Umbilical cord (tissue), 2 donors: Measurements from ENCODE around the gene CNTNAP2. TPM values are rescaled to one million over a fixed set of nuclear protein-coding genes. Genes with fewer than 3 reads are reported as not detected.
A peak's percentile ranks its signal among the peaks of the same experiment; 100 is the strongest.

Source experiments
- DNase-seq: peaks from one replicate; pipeline ENCODE4 v3.0.0-alpha.2; 2015; ENCODE audit warnings: low spot score
- total RNA-seq: library from RNA; depleted of rRNA; stranded (reverse); fragments of >200 nt; gene quantifications from one replicate; pipeline ENCODE4 v1.2.3, GENCODE V29; 2014; ENCODE audit warnings: low replicate concordance; ENCODE audit not compliant: insufficient read depth

Gene CNTNAP2
- total RNA-seq, 1 donor from 2014 or later: 81.1 TPM

DNA sequence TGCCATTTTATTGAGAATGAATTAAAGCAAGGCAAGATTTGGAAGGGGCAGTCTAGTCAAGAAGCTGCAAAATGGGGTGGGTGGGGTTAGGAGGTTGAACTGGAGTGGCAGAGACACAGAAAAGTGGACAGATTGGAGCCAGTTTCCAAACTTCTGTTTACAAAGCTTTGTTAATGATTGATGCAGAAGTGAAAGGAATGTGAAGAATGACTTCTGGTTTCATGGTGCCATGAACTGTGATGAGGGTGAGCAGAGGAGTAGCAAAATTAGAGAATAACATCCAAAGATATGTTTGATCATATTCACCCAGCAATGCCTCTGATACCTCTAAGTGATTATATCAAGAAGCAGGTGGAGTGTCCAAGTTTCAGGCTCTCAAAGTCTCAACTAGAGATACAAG is 1356.0 kb downstream of the CNTNAP2 start:
- no peak for DNase-seq

DNA sequence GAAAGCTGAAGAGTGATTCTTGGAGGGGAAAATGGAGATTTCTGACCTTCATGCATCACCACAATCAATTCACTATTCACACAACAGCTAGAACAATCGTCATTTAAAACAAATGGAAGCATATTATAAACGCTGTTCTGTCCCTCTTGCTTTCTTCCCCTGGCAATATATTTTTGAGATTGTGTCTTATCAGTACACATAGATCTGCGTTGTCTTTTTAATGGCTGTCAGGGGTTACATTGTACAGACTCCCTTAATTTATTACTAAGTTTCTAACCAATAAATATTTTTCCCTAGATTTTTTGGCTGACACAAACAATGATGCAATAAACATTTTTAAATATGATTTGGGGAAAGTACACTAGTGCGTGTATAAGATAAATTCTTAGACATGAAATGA is 1358.3 kb downstream of the CNTNAP2 start:
- DNase-seq: peak; percentile 46

DNA sequence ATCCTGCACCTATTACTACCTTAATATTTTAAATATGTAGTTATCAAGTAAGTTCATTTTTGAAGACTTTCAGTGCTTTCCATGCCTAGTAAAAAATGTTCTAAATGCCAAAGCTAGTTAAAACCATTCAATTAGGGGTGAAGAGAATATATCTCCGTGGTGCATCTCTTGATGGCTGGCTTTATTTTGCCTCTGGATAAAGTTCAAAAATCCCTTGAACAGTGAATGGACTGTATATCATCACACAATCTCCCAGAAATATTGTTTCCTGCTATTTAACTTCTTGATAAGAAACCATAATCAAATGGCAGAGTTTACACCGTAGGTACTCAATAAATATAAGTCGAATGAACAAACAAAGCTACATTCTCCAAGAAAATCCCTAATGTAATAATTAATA is 1360.9 kb downstream of the CNTNAP2 start:
- no peak for DNase-seq

DNA sequence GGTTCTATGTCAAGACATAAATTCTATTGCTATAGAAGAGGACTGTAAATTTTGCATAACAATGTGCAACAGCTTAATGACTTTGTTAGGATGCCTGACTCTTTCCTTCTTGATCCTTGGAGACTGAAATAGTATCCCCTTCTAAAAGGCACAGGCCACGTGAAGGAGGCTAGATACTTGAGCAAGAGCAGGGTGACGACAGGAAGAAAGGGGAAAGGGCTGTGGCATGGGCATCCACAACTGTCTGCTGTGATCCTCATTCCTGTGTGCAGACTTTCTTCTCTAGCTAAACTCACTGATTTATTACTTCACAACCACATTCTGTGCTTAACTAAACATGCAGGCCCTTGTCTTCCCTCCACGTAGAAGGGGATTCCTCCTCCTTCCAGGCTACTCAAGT is 1362.2 kb downstream of the CNTNAP2 start:
- DNase-seq: peak; percentile 13

DNA sequence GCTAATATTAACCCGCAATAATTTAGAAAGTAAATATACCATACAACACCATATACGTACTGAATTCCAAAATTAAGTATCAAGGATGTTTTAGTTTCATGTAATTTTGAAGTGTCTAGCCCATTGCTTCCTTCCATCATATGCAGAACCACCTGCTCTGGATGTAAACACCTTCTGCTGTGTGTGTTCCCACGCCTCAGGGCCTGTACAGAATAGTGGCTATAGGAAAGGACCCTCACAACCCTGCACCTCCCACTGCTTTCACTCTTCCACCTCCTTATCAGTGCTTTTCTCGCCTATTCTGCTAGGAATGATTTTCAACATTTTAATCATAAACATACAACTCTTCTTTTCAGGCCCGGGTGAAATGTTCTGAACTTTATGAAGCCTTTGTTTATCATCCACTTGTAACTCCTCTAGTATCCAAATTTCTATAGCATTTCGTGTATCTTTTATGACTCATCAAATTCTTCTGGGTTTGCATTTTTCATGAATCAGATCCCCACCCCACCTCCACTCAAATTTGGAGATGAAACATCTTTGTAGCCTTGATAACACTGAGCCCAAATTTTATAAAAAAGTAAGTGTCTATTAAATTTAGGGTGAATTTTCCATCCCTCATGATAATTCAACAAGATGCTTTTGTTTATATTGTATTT is 1367.2 kb downstream of the CNTNAP2 start:
- no peak for DNase-seq

DNA sequence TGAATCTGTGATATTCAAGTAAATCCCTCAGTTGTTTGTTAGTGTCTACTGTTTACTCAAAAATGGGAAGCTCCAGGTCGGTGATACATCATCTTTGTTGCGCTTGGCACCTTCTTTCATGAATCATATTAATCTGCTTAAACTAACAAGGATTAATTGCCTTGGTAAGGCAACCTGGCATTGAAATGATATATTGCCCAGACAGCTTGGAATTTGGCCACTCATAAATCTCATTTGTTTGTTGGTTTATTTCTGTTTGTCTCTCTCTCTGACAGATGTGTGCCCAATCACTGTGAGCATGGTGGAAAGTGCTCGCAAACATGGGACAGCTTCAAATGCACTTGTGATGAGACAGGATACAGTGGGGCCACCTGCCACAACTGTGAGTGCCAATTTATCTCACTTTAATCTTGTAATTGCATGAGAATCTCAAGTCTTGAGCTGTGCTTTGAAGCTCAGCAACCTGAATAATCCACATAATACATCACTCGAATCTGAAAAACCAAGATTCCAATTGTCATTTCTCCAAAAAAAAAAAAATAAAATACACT is 1369.1 kb downstream of the CNTNAP2 start:
- DNase-seq: no peak

DNA sequence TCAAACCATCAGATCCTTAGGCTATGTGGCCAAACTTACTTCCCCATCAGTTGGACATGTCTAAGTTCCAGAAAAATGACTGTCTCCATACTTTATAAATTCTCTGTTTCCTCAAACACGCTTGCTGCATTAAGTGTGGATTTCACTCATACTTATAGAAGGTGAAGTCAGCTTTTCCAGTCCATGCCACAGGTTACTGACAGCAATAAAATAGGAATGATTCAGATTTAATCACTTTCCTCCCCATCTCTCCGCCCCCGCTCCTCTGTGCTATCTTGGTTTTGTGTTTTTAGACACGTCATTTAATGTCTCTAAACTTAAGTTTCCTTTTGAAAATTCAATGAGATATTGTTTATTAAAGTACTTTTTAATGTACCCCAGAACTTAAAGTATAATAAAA is 1376.0 kb downstream of the CNTNAP2 start:
- DNase-seq: no peak

DNA sequence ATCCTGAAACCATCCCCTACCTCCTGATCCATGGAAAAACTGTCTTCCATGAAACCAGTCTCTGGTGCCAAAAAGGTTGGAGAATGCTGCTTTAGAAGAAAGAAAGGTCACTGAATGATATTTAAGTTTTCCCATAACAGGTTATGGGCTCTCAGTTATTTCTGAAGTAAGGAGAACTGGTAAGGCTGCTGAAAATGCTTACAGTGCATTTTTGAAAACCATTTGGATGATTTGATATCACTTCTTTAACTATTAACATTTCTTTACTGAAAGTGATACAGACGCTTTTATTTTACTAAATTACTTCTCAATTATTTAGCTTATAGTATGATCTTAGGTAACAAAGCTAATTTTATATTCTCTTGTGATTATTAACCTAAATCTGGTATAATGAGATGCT is 1379.6 kb downstream of the CNTNAP2 start:
- DNase-seq: no peak

DNA sequence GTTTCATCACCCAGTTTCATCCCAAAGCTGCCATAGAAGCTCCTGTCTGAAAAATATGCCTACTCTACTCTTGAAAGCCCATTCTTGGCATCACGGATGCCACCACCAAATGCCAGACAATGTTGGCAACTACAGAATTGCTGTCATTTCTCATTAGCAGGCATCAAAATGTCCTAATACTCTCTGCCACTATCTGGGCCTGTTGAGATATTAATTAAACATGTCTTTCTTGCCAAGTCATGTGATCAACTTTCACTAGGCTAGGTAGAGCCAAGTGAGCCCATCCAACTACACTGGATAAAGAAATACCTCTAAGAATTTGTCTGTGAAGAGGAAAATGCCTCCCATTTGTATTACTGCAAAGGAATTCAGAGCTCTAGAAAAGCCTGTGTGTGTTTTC is 1380.6 kb downstream of the CNTNAP2 start:
- DNase-seq: no peak

DNA sequence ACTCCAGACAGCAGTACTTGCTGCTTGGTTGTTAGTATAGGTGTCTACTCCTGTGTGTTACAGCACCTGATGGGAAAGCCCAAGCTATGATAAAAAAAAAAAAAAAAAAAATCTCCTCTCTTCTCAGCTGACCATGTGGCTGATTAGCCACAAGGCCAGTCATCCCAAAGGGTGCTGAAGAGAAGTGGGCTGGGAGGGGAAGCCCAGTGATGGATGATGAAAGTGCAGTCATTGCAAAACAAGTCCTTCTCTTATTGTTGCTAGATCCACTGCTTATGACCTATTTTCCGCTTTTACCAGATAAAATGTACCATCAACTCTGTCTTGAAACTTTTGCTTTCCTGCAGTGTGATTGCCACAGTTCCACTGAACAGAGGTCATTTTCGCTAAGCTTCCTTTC is 1381.5 kb downstream of the CNTNAP2 start:
- no peak for DNase-seq

DNA sequence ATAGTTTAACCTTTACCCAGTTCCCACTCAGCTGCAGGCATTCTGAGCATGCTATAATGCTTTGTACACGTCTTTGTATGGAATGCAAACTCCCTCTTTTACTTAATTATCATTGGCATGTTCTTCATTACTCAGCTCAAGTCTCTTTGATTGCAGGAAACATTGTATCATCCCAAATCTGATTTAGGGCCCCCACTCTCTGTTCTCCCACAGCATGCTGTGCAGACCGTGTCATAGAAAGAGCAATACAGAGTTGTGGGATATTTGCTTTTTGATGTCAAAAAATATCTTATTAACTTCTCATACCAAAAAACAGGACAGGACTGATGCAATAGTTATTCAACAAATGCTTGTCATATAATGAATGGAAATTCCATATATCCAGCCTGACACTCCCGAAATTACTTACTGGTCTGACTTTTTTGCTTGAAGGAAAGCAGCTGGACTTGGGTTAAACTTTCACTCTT is 1392.5 kb downstream of the CNTNAP2 start:
- no peak for DNase-seq

DNA sequence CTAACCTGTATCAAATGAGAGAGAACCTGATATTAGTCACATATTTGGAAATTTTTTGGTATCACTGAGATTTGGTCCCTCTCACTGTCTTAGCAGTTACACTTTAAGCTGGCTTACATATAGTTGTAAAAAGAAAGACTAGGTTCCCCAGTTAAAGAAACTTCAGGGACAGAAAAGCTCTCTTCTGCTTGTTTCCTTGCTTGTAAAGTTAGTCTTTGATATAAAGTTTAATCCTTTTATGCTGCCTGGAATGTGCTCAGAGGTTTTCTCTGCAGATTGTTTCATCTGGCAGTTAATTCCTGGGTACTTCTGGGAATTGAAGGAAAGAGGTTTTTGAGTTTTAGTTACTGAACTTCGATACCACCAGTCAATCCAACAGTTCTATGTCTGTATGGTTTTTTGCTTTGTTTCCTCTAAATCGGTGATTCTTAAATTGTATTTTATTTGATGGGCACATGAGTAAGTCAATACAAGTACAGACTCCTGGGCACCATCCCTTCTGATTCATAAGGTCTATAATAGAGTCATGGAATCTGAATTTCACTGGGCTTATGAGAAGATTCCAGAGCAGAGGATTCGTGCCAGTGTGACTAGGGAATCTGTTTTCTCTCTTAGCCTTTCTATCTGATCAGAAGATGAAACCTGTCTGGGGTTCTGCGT is 1393.1 kb downstream of the CNTNAP2 start:
- peak; percentile 92 for DNase-seq

DNA sequence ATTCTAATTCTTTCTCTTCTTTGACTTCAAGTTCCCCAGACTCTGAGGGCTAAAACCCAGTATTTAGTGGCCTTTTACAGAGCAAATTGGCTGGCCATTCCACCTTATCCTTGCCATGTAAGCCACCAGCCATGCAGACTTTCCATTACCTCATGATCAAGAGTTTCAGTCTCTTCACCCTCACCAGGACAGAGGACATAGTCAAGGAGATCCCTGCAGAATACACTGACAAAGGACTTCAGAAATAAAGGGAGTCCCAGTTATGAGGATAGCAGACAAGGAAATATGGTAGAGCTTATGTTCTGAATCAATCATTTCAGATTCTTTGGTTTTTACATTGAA is 1393.6 kb downstream of the CNTNAP2 start:
- no peak for DNase-seq

DNA sequence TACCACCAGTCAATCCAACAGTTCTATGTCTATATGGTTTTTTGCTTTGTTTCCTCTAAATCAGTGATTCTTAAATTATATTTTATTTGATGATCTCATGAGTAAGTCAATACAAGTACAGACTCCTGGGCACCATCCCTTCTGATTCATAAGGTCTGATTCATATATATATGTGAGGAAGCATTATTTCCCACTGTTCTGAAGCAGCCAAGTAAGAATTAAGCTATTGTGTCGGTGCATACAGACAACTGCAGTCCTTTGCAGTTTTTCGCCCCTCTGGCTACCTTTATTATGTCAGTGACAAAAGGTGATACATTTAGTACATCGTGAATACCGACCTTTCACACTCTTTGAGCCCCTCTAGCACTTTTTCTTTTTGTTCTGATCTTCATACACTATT is 1394.3 kb downstream of the CNTNAP2 start:
- peak; percentile 17 for DNase-seq

DNA sequence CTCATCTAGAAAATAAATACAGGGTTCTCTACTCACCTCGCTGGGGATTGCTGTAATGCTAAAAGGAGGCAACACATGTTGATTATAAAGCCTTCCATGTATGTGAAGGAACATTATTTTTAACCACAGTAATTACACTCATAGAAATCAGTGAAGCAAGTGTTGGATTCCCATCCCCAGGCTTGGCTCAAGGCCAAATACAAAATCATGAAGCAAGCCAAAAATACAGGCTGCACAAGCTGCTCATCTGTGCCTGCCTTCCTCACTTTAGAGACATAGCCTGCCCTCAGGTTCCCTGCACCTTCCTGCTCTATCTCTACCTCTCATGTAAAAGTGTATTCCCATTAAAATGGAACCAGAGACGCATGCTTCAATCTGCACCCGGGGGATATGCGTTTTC is 1396.8 kb downstream of the CNTNAP2 start:
- DNase-seq: no peak

DNA sequence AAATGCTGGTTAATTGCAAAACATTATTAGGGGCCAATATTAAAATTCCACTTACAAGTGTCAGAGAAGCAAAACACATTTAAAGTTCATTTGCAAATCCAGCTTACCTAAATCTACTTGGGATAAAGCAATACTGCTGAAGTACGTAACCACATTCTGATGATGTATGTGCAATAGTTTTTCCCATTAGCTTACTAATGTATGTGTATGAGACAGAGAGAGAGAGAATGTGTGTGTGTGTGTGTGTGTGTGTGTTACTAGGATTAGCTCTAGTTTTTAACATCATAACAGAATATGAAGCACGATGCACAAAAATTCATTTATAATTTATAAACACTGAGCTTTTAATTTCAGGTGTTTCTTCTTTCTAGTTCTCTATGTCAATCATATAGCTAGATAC is 1399.8 kb downstream of the CNTNAP2 start:
- DNase-seq: no peak

DNA sequence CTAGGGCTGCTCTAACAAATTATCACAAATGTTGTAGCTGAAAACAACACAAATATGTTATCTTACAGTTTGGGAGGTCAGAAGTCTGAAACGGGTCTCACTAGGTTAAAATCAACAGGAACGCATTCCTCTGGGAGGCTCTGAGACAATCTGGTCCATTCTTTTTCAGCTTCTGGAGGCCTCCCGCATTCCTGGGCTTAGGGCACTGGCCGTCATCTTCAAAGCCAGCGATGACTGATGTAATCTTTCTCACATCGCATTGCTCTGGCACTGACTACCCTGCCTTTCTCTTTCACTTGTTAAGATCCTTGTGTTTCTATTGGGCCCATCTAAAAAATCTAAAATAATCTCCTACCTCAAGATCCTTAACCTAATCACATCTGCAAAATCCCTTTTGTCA is 1402.5 kb downstream of the CNTNAP2 start:
- peak; percentile 84 for DNase-seq

DNA sequence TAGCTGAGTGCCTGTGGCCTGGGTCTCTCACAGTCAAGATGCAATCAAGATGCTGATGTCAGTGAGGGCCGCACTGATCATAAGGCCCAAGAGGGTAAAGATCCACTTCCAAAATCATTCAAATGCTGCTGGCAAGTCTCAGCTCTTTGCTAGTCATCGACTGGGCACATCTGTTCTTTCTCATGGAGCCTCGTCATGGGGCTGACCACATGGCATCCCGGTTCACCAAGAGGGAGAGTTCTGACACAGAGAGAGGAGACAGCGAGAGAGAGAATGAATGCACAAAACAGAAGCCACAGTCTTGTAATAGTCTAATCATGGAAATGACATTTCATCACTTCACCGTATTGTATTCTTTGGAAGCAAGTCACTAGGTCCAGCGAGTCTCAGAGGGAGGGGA is 1406.5 kb downstream of the CNTNAP2 start:
- peak; percentile 17 for DNase-seq

DNA sequence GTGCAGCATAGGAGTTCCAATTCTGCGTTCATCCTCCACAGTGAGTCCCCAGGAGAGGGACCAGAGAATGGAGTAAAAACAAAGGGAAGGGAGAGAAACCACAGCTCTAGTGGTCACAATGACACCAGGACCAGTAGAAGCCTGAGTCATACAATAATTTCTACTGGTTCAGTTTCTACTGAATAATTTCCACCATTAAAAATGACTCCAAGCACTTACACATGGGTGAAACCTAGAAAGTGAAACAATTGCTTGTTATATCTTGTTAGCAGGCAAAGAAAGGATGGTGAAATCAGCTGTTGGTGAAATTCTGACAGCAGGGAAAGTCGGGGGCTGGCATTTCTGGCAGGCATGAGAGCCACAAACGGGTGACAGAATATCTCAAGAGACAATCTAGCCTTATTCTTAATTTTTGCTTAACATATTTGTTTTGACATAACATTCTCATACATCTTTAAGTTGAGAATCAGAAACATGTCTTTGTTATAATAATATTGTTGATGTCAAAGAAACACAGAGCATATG is 1408.2 kb downstream of the CNTNAP2 start:
- DNase-seq: no peak

DNA sequence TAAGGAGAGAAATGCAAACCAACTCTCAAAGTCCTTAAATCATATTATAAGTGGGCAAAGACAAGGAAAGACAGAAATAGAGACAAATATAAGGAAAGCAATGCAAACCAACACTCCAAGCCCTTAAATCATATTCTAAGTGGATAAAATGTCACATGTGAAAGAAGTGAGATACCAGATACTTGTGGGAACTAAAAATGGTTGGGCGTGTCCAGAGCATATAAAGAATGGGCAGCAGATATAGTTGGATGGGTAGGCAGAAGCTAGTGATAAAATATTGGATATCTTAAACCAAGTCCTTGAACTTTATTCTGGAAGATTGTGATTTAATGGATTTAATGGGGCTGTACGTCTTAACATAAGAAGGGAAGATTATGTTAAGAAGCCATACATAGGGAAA is 1408.7 kb downstream of the CNTNAP2 start:
- peak; percentile 82 for DNase-seq

DNA sequence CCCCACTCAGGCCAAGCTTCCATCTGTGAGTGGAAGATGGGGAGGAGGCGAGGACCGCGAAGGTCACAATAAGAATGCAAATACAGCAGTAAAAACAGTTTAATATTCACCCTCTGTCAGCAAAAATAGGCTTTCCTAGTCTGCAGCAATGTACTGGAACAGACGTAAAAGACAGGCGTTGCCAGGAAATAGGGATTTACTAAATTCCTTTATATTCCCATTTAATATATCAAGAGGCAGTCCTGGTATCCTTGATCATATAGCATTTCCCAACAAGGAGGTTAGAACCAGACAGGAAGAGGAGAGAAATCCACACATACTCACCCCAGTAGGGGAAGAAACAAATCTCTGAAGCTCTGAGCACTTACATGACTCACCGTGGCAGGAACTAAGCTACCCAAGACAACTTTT is 1419.1 kb downstream of the CNTNAP2 start:
- peak; percentile 96 for DNase-seq

DNA sequence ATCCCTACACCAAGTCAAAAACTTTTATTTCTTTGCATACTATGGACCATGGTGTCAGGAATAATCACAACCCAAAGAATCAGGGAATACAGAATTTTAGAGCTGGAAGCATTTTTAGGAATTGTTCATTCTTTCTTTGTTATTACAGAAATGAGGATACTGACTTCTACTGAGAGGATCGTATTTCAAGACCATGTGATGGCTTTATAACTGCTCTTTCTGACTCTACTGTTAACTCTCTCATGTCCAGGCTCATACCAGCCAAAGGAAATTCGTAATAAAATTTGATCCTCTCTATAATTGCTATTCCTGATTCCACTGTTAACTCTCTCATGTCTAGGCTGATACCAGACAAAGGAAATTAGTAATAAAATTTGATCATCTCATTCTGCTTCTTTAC is 1423.1 kb downstream of the CNTNAP2 start:
- DNase-seq: no peak

DNA sequence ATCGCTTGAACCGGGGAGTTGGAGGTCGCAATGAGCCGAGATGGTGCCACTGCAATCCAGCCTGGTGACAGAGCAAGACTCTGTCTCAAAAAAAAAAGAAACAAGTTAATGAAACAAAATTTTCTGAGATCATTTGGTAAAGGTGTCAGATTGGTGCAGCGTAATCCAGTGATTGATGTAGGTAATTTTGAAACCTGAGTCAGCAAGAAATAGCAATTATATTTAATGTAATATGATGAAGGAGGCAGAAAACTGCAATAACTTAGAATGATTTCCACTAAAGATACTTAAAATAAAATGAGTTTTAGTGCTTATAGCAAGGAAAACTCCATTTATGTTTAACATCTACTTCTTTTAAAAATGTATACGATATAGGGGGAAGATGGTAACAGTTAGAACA is 1424.1 kb downstream of the CNTNAP2 start:
- no peak for DNase-seq
